Measurements from ENCODE around the gene ARFGAP3.
A peak's percentile ranks its signal among the peaks of the same experiment; 100 is the strongest.

The ARFGAP3 gene, protein sequence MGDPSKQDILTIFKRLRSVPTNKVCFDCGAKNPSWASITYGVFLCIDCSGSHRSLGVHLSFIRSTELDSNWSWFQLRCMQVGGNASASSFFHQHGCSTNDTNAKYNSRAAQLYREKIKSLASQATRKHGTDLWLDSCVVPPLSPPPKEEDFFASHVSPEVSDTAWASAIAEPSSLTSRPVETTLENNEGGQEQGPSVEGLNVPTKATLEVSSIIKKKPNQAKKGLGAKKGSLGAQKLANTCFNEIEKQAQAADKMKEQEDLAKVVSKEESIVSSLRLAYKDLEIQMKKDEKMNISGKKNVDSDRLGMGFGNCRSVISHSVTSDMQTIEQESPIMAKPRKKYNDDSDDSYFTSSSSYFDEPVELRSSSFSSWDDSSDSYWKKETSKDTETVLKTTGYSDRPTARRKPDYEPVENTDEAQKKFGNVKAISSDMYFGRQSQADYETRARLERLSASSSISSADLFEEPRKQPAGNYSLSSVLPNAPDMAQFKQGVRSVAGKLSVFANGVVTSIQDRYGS
- 81.7 to 85.6 reads per million in 2 donors for total RNA-seq

DNA sequence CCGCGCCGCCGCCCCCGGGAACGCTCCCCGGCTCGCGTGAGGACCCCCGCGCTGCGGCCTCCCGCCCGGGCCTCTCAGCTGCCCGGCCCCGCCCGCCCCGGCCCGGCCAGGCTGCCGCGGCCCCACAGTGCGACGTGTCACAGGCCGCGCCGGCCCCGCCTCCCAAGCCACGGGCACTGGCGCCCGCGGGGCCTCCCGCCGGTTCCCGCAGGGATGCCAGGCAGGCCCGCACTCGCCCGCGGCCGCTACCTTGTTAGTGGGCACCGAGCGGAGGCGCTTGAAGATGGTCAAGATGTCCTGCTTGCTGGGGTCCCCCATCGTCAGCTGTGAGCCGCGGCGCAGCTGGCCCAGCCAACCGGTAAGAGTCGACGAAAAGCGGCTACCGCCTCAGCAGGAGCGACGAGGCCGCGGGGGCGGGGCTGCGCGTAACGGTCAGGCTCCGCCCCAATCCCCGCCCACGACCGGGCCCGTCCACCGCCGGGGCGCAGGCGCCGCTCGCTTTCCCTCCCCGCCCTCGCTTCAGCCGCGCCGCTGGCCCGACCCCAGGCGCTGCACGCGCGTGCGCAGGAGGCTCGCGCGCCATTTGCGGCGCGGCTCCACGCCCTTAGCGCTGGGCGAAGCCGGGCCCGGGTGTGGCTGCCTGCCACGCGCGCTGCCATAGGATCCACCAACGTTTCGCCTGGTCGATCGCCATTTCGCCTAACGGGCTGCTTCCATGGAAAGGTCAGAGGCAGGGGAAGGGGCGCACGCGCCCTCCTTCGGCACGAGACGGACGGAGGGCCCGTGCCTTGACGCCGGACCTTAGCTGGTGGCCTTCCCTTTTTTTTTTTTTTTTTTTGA lies at the start of gene ARFGAP3:
ARFGAP3 (minus strand) TSS at position 409 of the 840 bp plus-strand sequence; CDS start at position 318, 91 bp downstream.
- peak; percentile 92 for DNase-seq

DNA sequence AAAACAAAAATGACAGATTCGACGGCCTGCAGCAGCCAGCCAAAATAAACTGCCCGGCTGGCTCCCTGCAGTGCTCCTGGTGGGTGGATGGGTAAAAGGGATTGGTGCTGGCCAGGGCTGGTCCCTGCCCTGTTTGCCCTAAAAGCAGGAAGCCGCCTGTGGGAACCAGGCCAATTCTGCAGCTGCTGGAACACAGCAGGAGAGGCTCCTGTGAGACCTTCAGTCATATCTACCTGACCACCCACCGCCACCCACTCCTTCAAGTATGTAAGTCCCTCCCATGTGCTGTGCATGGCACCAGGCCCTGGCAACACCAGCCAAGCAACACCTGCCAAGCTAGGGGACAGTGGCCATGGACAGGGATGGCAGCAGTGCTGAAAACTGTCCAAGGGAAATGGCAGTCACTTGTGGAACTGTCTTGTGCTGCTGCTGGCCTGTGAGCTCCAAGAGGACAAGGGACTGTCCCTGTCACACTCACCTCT lies 48.7 kb upstream of the ARFGAP3 start:
- DNase-seq, result no peak

DNA sequence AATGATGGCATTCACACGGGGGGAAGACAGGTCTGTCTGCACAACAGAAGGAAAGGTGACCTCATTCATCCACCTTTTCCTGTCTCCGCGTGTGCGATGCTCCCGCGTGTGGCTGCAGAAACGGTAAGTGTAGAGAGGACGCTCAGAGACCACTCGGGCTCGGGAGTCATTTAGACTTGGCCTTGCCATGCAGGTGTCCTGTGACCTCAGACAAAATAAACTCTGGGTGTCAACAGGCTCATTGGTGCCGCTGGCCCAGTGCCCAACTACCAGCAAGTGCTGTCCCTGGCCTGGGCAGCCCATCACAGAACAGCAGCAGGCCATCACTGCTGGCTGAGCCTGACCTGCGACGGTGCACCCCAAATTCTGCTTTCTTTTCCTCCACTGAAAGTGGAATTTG lies 48.1 kb upstream of the ARFGAP3 start:
- no peak for DNase-seq

DNA sequence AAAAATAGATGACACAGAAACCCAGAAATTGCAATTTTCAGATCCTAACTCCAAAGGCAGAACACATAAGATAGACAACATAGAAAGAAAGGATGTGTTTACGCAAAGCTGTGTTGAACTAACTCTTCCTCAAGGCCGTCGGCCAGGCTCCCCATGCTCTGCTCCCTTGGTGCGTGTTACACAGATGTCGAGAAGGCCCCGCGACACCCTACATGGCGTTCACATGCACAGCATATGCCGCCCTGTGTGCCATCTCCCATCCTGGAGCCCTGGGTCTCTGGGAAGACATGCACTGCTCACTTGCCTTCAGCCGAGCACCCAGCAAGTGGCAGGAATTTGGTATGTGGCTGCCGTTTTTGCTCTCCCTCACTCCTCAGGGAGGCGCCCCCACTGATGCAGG lies 47.0 kb upstream of the ARFGAP3 start:
- DNase-seq, result no peak

DNA sequence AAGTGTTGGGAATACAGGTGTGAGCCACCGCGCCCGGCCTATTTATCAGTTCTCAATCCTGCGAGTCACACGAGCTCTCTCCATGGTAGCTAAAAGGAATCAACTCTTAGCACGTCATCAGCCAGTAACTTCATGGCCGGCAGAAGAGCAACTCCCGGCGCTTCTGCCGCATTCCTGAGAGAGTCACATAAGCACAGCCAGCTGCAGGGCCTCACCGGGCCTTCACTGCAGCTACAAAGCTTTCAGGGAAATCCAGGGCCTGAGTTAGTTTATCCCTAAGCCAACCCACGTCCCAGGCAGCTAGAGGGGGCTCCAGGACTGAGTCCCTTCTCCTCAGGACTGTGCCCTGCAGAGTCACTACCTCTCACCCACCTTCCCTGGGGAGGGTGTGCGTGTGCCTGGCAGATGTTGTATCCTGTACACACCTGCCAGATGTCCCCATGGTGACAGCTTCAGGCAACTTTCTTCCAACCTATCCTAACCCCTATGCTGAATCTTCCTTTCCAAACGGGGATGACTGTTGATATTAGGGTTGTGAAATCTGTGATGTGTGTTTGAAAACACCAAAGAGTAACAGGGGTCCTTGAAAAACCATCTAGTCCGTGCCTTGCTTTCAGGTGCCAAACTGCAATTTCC lies 45.9 kb upstream of the ARFGAP3 start:
- no peak for DNase-seq

DNA sequence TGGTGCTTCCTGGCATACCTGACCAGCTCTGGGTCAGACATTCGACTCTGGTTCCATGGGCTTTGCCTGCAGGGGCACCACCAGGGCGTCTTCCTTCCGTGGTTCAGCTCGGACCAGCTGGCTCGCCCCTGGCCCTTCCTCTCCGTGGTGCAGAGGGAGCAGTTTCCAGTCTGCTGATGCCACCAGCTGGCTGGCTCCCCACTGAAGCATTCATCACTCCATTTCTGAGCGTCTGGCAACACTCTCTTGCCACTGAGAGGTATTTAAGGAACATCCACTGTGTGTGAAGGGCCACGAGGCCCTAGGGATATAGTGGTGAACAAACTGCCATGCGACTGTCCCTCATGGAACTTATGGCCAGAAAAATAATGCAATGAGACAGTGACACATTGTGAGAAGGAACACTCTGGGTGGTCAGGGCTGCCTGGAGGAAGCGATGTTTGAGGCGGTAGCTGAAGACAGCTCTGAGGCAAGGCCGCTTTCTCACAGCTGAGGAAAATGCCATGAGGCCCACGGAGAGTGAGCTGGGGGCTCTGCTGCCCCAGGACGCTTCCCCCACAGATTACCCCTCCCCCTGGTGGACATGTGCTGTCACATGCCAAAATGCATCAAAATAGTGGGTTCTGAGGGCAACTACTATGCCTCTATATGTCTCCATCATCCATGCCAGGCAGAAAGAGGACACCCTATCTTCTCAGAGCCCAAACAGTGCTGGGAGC lies 44.9 kb upstream of the ARFGAP3 start:
- DNase-seq, result no peak

DNA sequence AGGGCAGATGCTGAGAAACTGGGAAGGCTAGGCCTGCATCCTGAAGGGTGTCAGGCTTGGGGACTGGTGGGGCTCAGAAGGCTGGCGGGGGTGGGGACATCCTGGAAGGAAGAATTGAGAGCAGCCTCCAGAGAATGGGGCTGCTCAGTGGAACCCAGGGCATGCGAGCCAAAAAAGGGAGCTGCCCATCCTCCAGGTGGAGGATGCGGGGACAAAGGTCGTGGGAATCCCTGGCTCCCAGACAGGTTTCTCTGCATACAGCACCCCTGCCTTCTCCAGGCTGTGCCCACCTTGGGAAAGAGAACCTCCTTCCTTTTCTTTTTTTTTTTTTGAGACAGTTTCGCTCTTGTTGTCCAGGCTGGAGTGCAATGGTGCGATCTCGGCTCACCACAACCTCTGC lies 40.9 kb upstream of the ARFGAP3 start:
- DNase-seq, result no peak

DNA sequence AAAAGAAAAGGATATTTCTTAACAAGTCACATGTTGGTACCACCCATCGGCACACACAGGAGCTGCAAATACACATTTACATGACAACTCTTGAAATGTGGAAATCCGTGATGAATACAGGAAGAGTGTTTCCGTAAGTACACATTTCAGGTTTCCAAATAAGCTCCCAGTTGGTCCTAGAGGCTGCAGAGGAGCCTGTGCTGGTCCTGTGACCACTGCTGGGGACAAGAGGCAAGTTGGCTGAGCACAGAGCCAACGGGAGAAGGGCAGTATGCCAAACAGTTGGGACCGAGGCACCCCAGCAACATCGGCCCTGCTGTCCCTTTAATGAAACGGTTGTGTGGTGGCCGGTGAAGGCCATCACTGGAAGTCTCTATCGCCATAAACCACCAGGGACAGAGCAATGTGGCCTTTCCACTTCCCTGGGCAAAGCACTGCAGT lies 38.5 kb upstream of the ARFGAP3 start:
- DNase-seq, result no peak

DNA sequence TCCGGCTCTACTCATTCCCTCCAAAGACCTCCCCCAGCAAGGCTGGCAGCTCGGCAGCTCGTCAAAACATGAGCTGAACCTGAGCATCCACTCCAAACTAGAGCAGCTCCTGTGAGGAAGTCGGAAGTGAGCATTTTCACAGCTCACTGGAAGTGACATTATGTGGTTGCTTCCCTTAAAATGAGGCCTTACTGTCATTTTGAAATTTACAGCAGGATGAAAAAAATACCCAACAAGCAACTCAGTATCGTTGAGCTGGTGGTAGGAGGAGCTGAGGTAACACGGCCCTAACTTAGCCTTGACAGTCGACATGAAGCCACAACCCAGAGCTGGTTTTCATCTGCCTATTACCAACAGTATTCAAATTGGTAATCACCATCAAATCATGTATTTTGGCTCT lies 38.0 kb upstream of the ARFGAP3 start:
- DNase-seq, result no peak

DNA sequence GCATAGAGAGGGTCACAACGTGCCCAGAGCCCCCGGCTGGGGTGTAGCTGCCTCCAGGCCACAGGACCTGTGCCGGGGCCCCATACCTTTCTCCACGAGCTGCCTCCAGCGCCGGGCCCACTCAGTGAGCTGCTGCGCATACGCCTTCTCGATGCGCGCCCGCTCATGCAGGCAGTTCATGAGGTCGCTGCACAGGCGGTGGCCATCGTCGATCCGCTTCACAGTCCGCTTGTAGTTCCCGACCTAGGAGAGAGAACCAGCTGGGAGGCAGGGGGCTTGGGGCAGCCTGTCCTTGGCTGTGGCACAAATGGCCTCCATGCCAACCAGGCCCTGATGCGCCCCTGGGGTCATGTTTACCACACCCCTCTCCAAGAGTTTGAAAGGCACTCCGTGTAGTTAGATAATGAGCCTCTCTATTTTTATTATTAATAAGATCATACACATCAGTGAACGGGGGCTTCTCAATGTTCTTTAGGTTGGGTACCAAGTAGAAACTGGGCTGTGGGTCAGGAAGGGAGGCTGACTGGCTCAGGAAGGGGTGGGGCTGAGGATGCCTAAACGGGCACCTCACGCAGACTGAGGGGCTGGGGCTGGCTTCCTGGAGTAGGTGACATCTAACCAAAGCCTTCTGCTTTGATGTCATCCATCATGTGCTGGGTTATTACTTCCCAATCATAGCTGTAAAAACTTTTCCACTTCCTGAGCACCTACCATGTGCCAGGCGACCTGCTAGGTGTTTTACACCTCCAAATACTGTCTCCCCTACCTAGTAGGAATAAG lies 36.5 kb upstream of the ARFGAP3 start:
- no peak for DNase-seq

DNA sequence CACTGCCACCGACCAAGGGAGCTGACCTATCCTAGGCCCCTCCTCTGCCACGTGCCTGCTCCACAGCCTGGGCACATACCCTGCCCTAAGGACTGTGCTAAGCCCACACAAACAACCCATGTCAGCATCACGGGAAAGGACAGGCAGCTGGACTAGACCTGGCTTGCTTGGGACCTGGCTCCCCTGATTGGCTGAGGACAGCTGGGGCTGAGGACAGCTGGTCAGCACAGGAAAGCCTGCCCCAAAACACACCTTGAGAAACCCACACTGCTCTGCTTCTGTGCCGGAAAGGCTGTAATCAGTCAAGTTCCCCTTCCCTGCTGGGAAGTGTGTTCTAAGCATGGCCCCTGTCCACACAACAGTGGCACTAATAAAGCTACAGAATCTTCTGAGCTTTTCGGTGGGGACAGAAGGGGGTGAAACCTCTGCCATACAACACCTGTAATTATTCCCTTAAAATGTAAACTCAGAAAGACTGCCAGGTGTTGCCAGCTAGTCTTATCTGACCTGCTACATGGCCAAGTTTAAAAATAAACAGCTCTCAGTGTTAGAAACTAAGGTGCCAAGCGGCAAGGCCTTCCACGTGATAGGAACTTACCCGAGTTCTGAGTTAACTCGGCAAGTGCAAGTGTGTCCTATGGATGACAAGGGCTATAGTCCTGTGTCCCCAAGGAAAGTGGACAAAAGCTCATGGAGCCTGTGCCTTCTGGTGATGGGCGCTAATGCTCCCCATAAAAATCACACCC lies 35.7 kb upstream of the ARFGAP3 start:
- DNase-seq, result no peak

DNA sequence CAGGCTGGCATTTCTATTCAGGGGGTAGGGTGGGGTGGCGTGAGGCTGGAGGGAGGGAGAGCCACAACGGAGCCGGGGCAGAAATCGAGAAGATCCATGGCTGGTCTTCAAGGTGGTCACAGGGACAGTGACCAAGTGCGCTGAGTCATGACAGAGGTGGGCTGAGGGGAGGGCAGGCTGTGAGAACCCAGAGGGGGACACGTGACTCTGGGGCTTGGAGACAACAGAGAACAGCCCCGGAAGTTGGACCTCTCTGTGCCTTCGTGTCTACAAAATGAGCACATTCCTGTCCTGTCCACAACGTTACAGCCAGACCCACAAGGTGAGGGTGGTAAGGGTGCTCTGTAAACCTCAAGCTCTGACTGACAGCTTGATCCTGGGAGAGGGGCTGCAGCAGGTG lies 35.1 kb upstream of the ARFGAP3 start:
- DNase-seq, result no peak

DNA sequence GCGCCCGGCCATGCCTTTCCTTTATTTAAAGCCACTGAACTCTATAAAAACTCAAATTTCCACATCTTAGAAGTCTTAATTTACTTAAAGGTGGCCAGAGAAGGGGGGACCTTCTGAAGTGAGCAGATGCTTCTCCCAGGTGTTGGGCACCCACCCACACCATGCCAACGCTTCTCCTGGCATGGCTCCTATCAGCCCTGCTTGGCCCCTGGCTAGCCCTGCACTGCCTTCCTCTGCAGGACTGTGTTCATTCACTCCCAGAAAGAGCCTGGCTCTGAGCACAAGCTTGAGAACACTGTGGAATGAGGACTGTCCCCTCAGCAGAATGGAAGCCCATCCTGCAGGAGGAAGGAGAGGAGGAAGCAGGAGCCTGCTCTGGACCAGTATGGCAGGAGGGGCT lies 34.6 kb upstream of the ARFGAP3 start:
- DNase-seq, result no peak

DNA sequence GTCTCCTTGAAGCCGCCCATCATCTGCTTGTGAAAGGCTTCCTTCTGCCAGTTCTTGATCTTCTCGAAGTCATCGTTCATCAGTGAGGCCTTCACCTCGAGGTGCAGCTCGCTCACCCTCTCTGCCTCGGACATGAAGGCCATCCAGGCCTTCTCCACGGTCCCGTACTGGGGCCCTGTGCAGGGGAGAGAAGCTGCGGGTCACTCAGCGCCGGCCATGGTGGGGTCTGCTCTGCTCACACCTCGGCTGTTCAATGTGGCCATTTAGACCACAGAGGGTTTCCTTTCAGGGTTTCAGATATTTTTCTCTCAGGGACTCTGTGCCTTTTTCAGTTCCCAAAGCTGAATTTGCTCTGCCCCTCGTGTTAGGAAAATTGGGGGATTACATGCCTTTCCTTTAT lies 33.9 kb upstream of the ARFGAP3 start:
- no peak for DNase-seq

DNA sequence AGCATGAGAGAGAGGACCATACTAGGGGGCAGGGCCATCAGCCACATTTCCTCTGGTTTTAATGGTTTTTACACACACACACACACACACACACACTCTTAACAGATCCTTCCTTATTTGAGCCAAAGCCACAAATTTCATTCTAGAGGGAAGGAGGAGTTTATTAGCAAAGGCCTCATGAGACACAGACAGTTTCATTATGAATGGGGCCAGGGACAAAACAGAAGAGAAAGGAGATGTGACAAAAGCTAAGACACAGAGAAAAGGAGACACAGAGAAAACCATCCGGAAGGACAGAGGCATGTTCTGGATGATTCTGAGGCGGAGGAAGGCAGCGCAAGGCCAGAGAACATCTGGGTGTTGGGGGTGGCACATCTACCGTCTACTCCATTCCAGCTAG lies 32.2 kb upstream of the ARFGAP3 start:
- no peak for DNase-seq

DNA sequence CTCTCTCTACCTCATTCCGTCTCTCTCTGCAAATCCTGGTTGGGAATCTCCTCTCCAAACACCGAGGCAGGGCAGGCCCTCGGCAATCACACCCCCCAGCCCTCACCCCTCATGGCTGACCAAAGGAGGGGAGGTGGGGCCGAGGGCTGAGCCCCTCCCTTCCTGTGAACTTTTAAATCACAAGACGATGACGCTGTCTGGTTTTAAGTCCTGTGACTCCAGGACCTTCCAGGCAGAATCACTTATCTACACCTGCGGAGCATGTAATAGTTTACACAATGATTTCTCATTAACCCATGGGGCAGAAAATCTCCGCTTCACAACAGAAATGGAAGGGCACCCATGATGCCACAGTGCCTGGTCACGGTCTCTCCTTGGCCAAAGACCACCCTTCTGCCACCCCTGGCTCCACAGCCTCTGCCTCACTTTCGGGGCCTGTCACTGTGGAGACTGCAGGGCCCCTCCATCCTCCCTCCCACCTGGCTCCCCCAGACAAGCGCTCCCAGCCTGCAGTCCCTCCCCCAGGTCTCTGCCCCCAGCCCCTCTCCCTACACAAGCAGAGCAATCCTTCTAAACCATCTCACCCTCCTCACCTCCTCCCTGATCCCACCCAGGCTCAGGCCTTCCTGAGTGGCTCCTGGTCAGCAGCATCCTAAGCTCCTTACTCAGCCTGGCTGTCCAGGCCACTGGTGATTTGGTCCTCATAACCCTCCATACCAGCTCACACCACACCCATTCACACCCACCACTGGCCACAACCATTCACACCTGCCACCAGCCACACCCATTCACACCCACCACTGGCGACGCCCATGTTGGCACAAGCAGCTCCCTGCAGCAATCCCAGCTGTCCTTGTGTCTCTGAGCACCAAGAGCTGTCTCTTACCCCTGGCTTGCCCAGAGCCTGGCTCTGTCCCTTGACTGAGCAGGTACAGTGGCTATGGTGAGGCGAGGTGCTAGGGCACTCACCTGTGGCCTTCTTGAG lies 30.7 kb upstream of the ARFGAP3 start:
- no peak for DNase-seq

DNA sequence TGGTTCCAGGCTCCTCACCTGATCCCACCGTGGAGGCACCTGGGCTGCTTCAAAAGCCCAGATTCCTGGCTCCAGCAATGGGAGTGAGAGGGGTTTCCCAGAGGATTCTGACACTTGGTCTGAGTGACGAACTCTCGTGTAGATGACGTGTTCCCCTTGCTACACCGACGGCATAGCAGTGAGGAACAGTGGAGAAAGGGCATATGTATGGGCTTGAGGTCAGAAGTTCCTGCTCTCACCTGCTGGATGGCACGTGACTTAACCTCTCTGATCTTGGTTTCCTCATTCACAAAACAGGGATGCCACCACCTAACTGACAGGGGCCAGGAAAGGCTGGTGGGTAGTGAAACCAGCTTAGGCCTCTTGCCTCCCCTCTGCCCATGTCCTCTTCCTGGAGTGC lies 30.0 kb upstream of the ARFGAP3 start:
- DNase-seq, result no peak

DNA sequence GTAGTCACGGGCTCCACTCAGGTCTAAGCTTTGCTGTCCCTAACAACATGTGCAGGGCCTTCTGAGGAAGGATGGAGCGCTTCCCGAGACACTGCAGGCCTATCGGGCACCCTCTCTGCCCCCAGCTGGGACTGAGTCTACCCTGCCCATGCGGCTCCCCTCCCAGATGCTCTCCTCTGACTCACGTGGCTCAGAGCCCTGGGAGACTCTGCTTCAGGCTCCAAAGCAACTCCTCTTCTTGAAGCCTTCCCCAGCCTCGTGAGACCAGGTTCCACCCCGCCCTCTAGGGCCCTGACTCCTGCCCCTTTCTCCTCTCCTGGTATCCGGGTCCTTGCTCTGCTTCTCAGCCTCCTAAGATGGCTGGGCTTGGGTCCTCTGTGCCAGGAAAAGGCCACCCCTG lies 28.4 kb upstream of the ARFGAP3 start:
- no peak for DNase-seq

DNA sequence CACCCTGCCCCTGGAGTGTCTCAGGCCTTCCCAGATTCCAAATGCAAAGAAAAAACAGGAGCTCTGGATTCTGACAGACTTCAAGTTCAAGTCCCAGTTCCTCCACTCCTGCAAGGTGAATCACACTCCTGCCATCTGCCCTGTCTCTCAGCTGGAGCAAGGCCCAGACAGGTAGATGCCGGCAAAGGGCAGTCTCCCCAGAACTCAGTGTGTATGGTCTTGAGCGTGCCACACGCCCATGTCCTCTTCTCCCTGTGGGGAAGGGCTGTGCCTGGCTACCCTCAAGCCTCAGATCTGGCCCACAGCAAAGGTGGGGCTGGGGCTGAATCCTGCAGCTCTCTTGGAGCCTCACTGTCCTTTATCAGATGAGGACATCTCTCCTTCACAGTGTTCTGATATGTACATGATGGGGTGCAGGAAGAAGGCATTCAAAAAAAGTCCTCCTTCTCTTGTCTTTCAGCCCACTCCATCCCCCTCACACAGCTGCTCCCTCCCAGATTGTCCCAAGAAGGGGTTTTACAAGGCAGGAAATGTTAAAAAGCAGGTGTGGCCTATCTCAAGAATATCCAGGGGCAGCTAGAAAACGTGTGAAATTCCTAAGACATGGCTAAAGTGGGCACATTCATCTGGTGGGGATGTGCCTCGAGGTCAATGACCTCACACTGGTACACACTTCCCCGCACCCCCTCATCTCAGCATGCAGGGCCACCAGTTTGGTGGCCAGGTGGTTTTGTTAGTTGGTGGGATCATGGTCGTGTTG lies 27.7 kb upstream of the ARFGAP3 start:
- DNase-seq, result no peak
